ENCODE data around the gene SLC12A7.

DNA sequence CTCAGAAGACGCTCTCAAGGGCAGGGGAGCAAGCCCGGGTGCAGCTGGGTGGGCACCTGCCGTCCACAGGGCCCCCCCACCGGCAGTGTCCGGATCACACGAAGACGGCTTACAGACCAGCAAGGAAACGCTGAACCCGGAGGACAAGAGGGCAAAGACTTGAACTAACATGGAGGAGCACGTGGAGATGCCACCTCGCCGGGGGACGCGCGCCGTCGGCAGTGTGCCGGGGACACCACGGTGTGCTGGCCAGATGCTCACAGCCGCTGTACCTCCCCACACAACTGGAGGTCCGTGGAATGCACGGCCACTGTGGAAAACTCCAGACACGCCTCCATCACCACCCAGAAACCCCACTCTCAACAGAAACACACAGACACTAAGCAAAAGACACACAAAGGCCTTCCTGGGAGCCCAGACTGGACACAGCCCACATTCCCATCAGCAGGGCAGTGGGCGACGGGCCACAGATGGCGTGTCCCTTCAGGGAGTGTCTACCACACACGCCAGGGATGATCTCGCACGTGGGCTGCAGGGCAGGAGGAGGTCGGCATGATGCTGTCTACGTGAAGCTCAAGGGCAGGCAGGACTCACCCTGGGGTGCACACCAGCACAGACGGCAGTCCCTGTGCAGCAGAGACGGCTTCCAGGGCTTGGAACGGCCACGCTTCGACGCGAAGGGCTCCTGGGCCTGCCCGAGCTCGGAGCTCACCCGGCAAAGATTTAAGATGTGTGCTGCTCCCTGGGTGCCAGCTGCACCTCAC is 8.6 kb upstream of the SLC12A7 start:
- TF ChIP-seq POLR2A (IDR thresholded peaks at IDR 0.05): no peak
- TF ChIP-seq, protein P1, sequence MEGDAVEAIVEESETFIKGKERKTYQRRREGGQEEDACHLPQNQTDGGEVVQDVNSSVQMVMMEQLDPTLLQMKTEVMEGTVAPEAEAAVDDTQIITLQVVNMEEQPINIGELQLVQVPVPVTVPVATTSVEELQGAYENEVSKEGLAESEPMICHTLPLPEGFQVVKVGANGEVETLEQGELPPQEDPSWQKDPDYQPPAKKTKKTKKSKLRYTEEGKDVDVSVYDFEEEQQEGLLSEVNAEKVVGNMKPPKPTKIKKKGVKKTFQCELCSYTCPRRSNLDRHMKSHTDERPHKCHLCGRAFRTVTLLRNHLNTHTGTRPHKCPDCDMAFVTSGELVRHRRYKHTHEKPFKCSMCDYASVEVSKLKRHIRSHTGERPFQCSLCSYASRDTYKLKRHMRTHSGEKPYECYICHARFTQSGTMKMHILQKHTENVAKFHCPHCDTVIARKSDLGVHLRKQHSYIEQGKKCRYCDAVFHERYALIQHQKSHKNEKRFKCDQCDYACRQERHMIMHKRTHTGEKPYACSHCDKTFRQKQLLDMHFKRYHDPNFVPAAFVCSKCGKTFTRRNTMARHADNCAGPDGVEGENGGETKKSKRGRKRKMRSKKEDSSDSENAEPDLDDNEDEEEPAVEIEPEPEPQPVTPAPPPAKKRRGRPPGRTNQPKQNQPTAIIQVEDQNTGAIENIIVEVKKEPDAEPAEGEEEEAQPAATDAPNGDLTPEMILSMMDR (IDR thresholded peaks at IDR 0.05): no peak

Data from suprapubic skin (tissue), 3 donors.